Omental fat pad (tissue), 4 donors: ENCODE results near the gene TPO. TPM values are rescaled to one million over a fixed set of nuclear protein-coding genes. Genes with fewer than 3 reads are reported as not detected.

Source experiments
- ATAC-seq: fragments of 150-250 bp; one replicate; pipeline ENCODE4 v1.9.1; 2016; ENCODE audit warnings: mild to moderate bottlenecking, moderate library complexity; ENCODE audit not compliant: low FRiP score
- DNase-seq: peaks from one replicate; pipeline ENCODE4 v3.0.0-alpha.2; 2019; ENCODE audit warnings: low spot score
- CTCF ChIP-seq, 3 donors: fragments of 450-650 bp; IDR thresholded peaks; one replicate each; pipeline ENCODE4 v1.5.1; 2016 to 2017; ENCODE audit warnings: antibody characterized with exemption in 3 of 3, mild to moderate bottlenecking in 3 of 3, moderate library complexity in 2 of 3
- total RNA-seq, 4 donors: library from RNA; depleted of rRNA; stranded (reverse); fragments of >200 nt; gene quantifications; one replicate each; pipeline ENCODE4 v1.1.0, GENCODE V29; 2016

The TPO gene
- total RNA-seq, 4 donors from 2014 or later, result 3.0 to 27.1 (median 13.1) TPM

- ATAC-seq (no peak), DNase-seq (no peak)
- TF ChIP-seq CTCF (IDR thresholded peaks at IDR 0.05), result no peak
Measured at GRCh38 chr2:1394709-1395408, 18.4 kb upstream of the TPO start.

DNA sequence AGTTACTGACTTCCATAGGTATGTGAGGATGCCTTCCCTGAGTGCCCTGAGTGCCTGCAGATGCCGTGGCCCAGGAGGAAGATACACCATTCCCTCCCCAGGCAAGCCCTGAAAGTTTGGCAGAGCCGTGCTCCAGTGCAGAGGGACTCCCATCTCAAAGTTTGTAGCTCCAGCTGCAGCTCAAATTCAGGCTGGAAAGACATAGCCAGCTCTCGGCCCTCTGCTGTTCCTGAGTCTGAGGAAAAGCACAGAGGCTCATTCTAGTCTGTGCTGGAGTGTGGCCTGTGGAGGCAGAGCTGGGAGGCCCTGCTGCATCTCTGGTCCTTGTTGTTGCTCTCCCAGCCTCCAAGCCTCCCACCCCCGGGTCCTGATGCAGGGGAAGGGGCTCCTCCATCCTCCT is 15.9 kb upstream of the TPO start:
- DNase-seq, result no peak
- no peak for TF ChIP-seq CTCF (IDR thresholded peaks at IDR 0.05)
- no peak for ATAC-seq

DNA sequence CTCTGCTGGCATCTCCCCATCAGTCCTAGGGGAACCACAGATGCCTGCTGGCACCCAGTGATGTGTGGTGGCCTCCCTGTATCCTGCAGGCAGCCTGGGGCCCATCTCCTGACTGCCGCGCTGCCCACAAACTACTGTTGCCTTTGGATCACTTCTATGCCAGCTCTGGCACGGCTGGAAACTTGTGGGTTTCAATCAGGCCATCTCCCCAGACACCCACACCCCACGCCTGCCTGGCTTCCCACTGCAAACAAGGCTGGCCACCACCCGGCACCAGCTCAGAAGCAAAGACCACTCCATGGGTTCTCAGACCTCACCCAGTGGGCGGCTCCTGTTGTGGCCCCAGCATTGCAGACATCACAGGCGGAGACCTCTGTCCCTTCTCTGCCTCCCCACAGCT is 15.1 kb upstream of the TPO start:
- ATAC-seq (no peak), DNase-seq (no peak)
- TF ChIP-seq CTCF (IDR thresholded peaks at IDR 0.05), result no peak

DNA sequence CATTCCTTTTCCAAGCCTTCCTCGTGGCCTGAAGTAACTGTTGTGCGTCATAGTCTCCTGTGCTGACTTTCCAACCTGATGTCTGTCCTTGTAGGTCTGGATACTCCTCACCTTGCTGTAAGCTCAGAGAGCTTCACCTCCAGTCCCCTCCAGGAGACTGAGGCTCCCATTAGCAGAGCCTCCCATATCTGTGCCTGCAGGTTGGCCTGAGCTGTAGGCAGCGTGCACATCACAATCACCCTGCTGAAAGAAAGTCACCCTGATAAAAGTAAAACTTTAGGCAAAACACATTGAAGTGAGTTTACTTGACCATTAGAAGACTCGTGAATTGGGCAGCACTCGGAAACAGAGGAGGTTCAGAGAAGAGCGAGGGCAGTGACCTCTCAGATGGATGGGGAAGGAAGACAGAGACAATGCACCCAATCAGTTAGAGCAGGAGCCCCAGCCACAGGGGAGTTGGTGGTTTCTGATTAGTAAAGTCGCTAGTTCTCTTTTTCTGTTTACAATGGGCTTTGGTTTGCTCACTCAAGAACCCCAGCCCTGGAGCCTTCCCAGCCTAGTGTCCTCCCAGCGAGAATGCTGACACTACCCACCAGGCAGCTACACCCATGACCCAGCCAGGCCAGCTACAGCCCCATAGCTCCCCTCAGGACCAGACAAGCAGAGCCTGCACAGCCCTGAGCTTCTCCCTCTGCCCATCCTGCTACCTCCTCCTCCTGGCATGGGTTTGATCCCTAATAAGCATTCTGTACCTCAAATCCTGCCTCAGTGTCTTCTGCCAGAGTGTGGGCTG is 12.1 kb upstream of the TPO start:
- DNase-seq (no peak), ATAC-seq (no peak)
- TF ChIP-seq CTCF (IDR thresholded peaks at IDR 0.05), result no peak

GRCh38 chr2:1402064-1402463 is 11.2 kb upstream of the TPO start:
- DNase-seq, result no peak
- ATAC-seq, result no peak
- TF ChIP-seq CTCF (IDR thresholded peaks at IDR 0.05), result no peak

- ATAC-seq (no peak), DNase-seq (no peak)
- no peak for TF ChIP-seq CTCF (IDR thresholded peaks at IDR 0.05)
Measured at GRCh38 chr2:1403565-1403964, 9.7 kb upstream of the TPO start.

- DNase-seq, result no peak
- ATAC-seq, result no peak
- TF ChIP-seq CTCF (IDR thresholded peaks at IDR 0.05), result no peak
Measured at GRCh38 chr2:1405124-1405523, 8.1 kb upstream of the TPO start.
